A673 (cell line): ENCODE data around the gene COL4A2. TPM values are rescaled to one million over a fixed set of nuclear protein-coding genes. Genes with fewer than 3 reads are reported as not detected.

Experiments
- BruUV-seq: library from RNA; stranded (reverse); fragments of 400-500 nt; replicated peaks from 2 replicates; lab custom pipeline; 2021; lab: Mats Ljungman, UMichigan
- CTCF ChIA-PET: fragments of 300-600 bp; sonication (Branson Sonifier 250); formaldehyde crosslinking; loops from one replicate; lab custom pipeline; 2022; ENCODE audit warnings: antibody characterized with exemption; lab: Charles Lee
- POLR2A ChIA-PET: fragments of 300-600 bp; sonication (Branson Sonifier 250); formaldehyde crosslinking; loops from one replicate; lab custom pipeline; 2022; ENCODE audit warnings: antibody characterized with exemption; ENCODE audit not compliant: low non-redundant PET; lab: Charles Lee
- DNase-seq: peaks from one replicate; pipeline ENCODE4 v3.0.0-alpha.2; 2015; ENCODE audit warnings: low spot score
- H3K27ac ChIP-seq: fragments of 200-600 bp; sonication (generic); 2 replicates; pipeline ENCODE4 v1.5.1; 2016; ENCODE audit warnings: mixed run types, low read depth, mild to moderate bottlenecking, mixed read lengths, antibody characterized with exemption, low read length; ENCODE audit not compliant: poor library complexity, severe bottlenecking
- H3K27me3 ChIP-seq: fragments of 200-600 bp; sonication (generic); replicated peaks from 2 replicates; pipeline ENCODE4 v1.6.1; 2017; ENCODE audit warnings: mixed run types, low read depth, mild to moderate bottlenecking, mixed read lengths, antibody characterized with exemption, low read length; ENCODE audit not compliant: insufficient read depth, poor library complexity
- H3K36me3 ChIP-seq: fragments of 200-600 bp; sonication (generic); 2 replicates; pipeline ENCODE4 v1.6.1; 2016; ENCODE audit warnings: mixed run types, mild to moderate bottlenecking, mixed read lengths, antibody characterized with exemption, low read length; ENCODE audit not compliant: insufficient read depth, poor library complexity, severe bottlenecking
- H3K4me1 ChIP-seq: fragments of 200-600 bp; sonication (generic); 2 replicates; pipeline ENCODE4 v1.6.1; 2017; ENCODE audit warnings: mixed run types, mild to moderate bottlenecking, mixed read lengths, antibody characterized with exemption, low read length; ENCODE audit not compliant: insufficient read depth, poor library complexity, severe bottlenecking
- H3K4me3 ChIP-seq: fragments of 200-600 bp; sonication (generic); 2 replicates; pipeline ENCODE4 v1.5.1; 2016; ENCODE audit warnings: low read depth, mixed run types, mild to moderate bottlenecking, mixed read lengths, low read length; ENCODE audit not compliant: poor library complexity, severe bottlenecking
- H3K9me3 ChIP-seq: fragments of 200-600 bp; sonication (generic); 2 replicates; pipeline ENCODE4 v1.6.1; 2016; ENCODE audit warnings: mixed run types, low read depth, mild to moderate bottlenecking, mixed read lengths, antibody characterized with exemption, low read length; ENCODE audit not compliant: poor library complexity, severe bottlenecking
- CTCF ChIP-seq: fragments of 300-800, 200-600 bp; sonication (generic); conservative IDR thresholded peaks from 2 replicates; pipeline ENCODE4 v1.5.1; 2017; ENCODE audit warnings: low read depth, mild to moderate bottlenecking, antibody characterized with exemption, low read length, moderate library complexity, mixed read lengths
- EZH2 ChIP-seq: fragments of 200-600 bp; sonication (generic); IDR thresholded peaks from 2 replicates; pipeline ENCODE4 v1.6.1; 2017; ENCODE audit warnings: borderline replicate concordance, low read depth, mild to moderate bottlenecking, mixed read lengths, antibody characterized with exemption, low read length; ENCODE audit not compliant: poor library complexity, severe bottlenecking
- intact Hi-C: fragments of 100-400 bp; cut with micrococcal nuclease; formaldehyde crosslinking; loops from one replicate; pipeline ENCODE4 v1.10.0; 2022; ENCODE audit not compliant: unreplicated experiment
- total RNA-seq: library from RNA; stranded (reverse); gene quantifications from 2 replicates; pipeline ENCODE4 v1.2.3, GENCODE V29; 2021

COL4A2 gene
- total RNA-seq, 1 experiment from 2014 or later = 184 TPM

GRCh38 chr13:110373617-110374016 is 66.5 kb downstream of the COL4A2 start:
- Histone ChIP-seq H3K36me3 (no peaks in the 10 kb centered on the region), H3K4me3 (no peak overlapping the region), H3K4me1 (peaks cover 45% of the 10 kb centered on the region), H3K27ac (no peak overlapping the region), H3K9me3 (no peaks in the 10 kb centered on the region), H3K27me3 (no peaks in the 10 kb centered on the region)
- no peak for DNase-seq
- POLR2A ChIA-PET = no interaction called here
- CTCF ChIA-PET = no interaction called here
- intact Hi-C loops = no loop called here
- no peak for TF ChIP-seq EZH2
- TF ChIP-seq CTCF = no peak
- BruUV-seq = no TSS peak

- DNase-seq = no peak
- intact Hi-C loops = no loop called here
- Histone ChIP-seq H3K4me1 (peaks cover 56% of the 10 kb centered on the region), H3K4me3 (no peak overlapping the region), H3K27ac (no peak overlapping the region), H3K36me3 (no peaks in the 10 kb centered on the region), H3K9me3 (no peaks in the 10 kb centered on the region), H3K27me3 (no peaks in the 10 kb centered on the region)
- no peak for TF ChIP-seq CTCF
- TF ChIP-seq EZH2 = no peak
- no TSS peak for BruUV-seq
- POLR2A ChIA-PET = no interaction called here
- CTCF ChIA-PET = no interaction called here
Measured at GRCh38 chr13:110374431-110375370, 67.6 kb downstream of the COL4A2 start.

- no TSS peak for BruUV-seq
- ChIA-PET CTCF (no interaction called here), POLR2A (no interaction called here)
- intact Hi-C loops = no loop called here
- no peaks in the 10 kb centered on the region for H3K27me3 ChIP-seq
- TF ChIP-seq CTCF = no peak
- DNase-seq = no peak
- H3K4me1 ChIP-seq = peaks cover 65% of the 10 kb centered on the region
- H3K36me3 ChIP-seq = no peaks in the 10 kb centered on the region
- no peak overlapping the region for H3K4me3 ChIP-seq
- H3K27ac ChIP-seq = no peak overlapping the region
- H3K9me3 ChIP-seq = no peaks in the 10 kb centered on the region
Measured at GRCh38 chr13:110376120-110376519, 69.0 kb downstream of the COL4A2 start.
